Liver (tissue), 9 donors: ENCODE measurements around the gene SERINC5. TPM values are rescaled to one million over a fixed set of nuclear protein-coding genes. Genes with fewer than 3 reads are reported as not detected.
"Not testable (repeated sequence)": the region's sequence is repeated elsewhere in the genome, so short reads cannot be mapped to it uniquely, and the experiment has no call there.

Experiments used
- DNase-seq: peaks from one replicate; pipeline ENCODE4 v3.0.0-alpha.2; 2017; ENCODE audit warnings: low spot score
- H3K27ac ChIP-seq, 2 donors: one replicate each; pipeline ENCODE4 v1.7.0; 2013; ENCODE audit warnings: inconsistent platforms in 2 of 2, low read length in 2 of 2, control low read depth in 1 of 2, low read depth in 1 of 2, mild to moderate bottlenecking in 1 of 2
- H3K27me3 ChIP-seq, 4 donors: one replicate each; pipeline versions ENCODE4 v1.6.1 to v1.7.0; 2013; ENCODE audit warnings: low read length in 3 of 4, inconsistent platforms in 1 of 4, mild to moderate bottlenecking in 1 of 4, moderate library complexity in 1 of 4; ENCODE audit not compliant: control insufficient read depth in 4 of 4, insufficient read depth in 4 of 4
- H3K36me3 ChIP-seq, 4 donors: one replicate each; pipeline versions ENCODE4 v1.6.1 to v1.7.0; 2013; ENCODE audit warnings: low read length in 3 of 4, mild to moderate bottlenecking in 3 of 4, low read depth in 1 of 4, moderate library complexity in 1 of 4; ENCODE audit not compliant: control insufficient read depth in 4 of 4, insufficient read depth in 3 of 4
- H3K4me1 ChIP-seq, 4 donors: one replicate each; pipeline versions ENCODE4 v1.6.1 to v1.7.0; 2013; ENCODE audit warnings: low read length in 3 of 4, mild to moderate bottlenecking in 3 of 4, moderate library complexity in 1 of 4; ENCODE audit not compliant: control insufficient read depth in 4 of 4, insufficient read depth in 4 of 4
- H3K4me3 ChIP-seq, 3 donors: one replicate each; pipeline versions ENCODE4 v1.6.1 to v1.7.0; 2013; ENCODE audit warnings: low read length in 3 of 3, control low read depth in 1 of 3, low read depth in 1 of 3, mild to moderate bottlenecking in 1 of 3
- H3K9ac ChIP-seq, 2 donors: one replicate each; pipeline ENCODE4 v1.7.0; 2013; ENCODE audit warnings: low read length in 2 of 2, mild to moderate bottlenecking in 2 of 2, moderate library complexity in 2 of 2, control low read depth in 1 of 2, low read depth in 1 of 2
- H3K9me3 ChIP-seq, 4 donors: one replicate each; pipeline versions ENCODE4 v1.6.1 to v1.7.0; 2013; ENCODE audit warnings: low read length in 3 of 4; ENCODE audit not compliant: control insufficient read depth in 4 of 4
- ATF3 ChIP-seq: IDR thresholded peaks from 2 replicates; pipeline ENCODE4 v1.6.1; 2016; ENCODE audit warnings: antibody characterized with exemption
- CTCF ChIP-seq: fragments of 150-350 bp; IDR thresholded peaks from 2 replicates; pipeline ENCODE4 v1.5.1; 2017; ENCODE audit warnings: improper control_type of control experiment, low read depth, low read length; ENCODE audit not compliant: missing input control
- EGR1 ChIP-seq, 2 donors: IDR thresholded peaks; 2 replicates each; pipeline ENCODE4 v1.6.1; 2016 to 2018; ENCODE audit warnings: antibody characterized with exemption in 2 of 2, low read depth in 2 of 2
- FOXA1 ChIP-seq: IDR thresholded peaks from 2 replicates; pipeline ENCODE4 v1.6.1; 2016; ENCODE audit warnings: antibody characterized with exemption
- FOXA2 ChIP-seq: IDR thresholded peaks from 2 replicates; pipeline ENCODE4 v1.6.1; 2016; ENCODE audit warnings: antibody characterized with exemption
- GABPA ChIP-seq, 2 donors: IDR thresholded peaks in 1 of 2; conservative IDR thresholded peaks in 1 of 2; 2 replicates each; pipeline ENCODE4 v1.6.1; 2016; ENCODE audit warnings: antibody characterized with exemption in 2 of 2, mild to moderate bottlenecking in 1 of 2, moderate library complexity in 1 of 2
- HNF4A ChIP-seq, 2 donors: conservative IDR thresholded peaks; 2 replicates each; pipeline ENCODE4 v1.6.1; 2016; ENCODE audit warnings: antibody characterized with exemption in 2 of 2, mild to moderate bottlenecking in 2 of 2
- HNF4G ChIP-seq: IDR thresholded peaks from 2 replicates; pipeline ENCODE4 v1.6.1; 2016; ENCODE audit warnings: antibody characterized with exemption
- JUND ChIP-seq, 2 donors: IDR thresholded peaks; 2 replicates each; pipeline ENCODE4 v1.6.1; 2016; ENCODE audit warnings: antibody characterized with exemption in 2 of 2
- MAX ChIP-seq: IDR thresholded peaks from 2 replicates; pipeline ENCODE4 v1.6.1; 2016; ENCODE audit warnings: antibody characterized with exemption
- NR2F2 ChIP-seq: IDR thresholded peaks from 2 replicates; pipeline ENCODE4 v1.6.1; 2016; ENCODE audit warnings: antibody characterized with exemption
- RAD21 ChIP-seq, 2 donors: IDR thresholded peaks; 2 replicates each; pipeline ENCODE4 v1.6.1; 2016; ENCODE audit warnings: antibody characterized with exemption in 2 of 2, mild to moderate bottlenecking in 2 of 2
- REST ChIP-seq: IDR thresholded peaks from 2 replicates; pipeline ENCODE4 v1.6.1; 2016; ENCODE audit warnings: antibody characterized with exemption, mild to moderate bottlenecking
- RXRA ChIP-seq, 2 donors: IDR thresholded peaks; 2 replicates each; pipeline ENCODE4 v1.6.1; 2017 to 2018; ENCODE audit warnings: antibody characterized with exemption in 2 of 2, mild to moderate bottlenecking in 1 of 2
- SP1 ChIP-seq: IDR thresholded peaks from 2 replicates; pipeline ENCODE4 v1.6.1; 2018; ENCODE audit warnings: antibody characterized with exemption, mild to moderate bottlenecking
- TAF1 ChIP-seq: conservative IDR thresholded peaks from 2 replicates; pipeline ENCODE4 v1.6.1; 2016; ENCODE audit warnings: antibody characterized with exemption, mild to moderate bottlenecking
- YY1 ChIP-seq: IDR thresholded peaks from 2 replicates; pipeline ENCODE4 v1.6.1; 2016; ENCODE audit warnings: antibody characterized with exemption, mild to moderate bottlenecking
- ZBTB33 ChIP-seq: IDR thresholded peaks from 2 replicates; pipeline ENCODE4 v1.6.1; 2016; ENCODE audit warnings: antibody characterized with exemption
- WGBS: extraction: QIAGEN DNeasy Blood & Tissue Kit; methylation state at CpG from one replicate; pipeline ENCODE4 v1.1.7; 2013; 5-methylcytosine and 5-hydroxymethylcytosine counted together
- polyA plus RNA-seq, 2 donors: library from polyadenylated mRNA; stranded (reverse) in 1 of 2; unstranded in 1 of 2; fragments of 200-250 nt in 1 of 2; fragments of >200 nt in 1 of 2; fragmentation: Nextera tagmentation in 1 of 2; extraction: Ambion mirVana in 1 of 2; gene quantifications; one replicate each; pipeline versions ENCODE4 v1.2.1 to v1.2.3, GENCODE V29; 2013 to 2015
- total RNA-seq, 2 donors: library from RNA; depleted of rRNA; stranded (reverse); fragments of >200 nt; gene quantifications; one replicate each; pipeline ENCODE4 v1.2.3, GENCODE V29; 2014
- donor health status: healthy.
- donor health status: healthy.
- donor health status: healthy.
- donor health status: healthy.
- donor health status: healthy.

Gene SERINC5
- total RNA-seq: 10 to 100 TPM; 37.4 to 82.3 TPM
- polyA plus RNA-seq: 10 to 100 TPM; 22.2 to 26.6 TPM

DNA sequence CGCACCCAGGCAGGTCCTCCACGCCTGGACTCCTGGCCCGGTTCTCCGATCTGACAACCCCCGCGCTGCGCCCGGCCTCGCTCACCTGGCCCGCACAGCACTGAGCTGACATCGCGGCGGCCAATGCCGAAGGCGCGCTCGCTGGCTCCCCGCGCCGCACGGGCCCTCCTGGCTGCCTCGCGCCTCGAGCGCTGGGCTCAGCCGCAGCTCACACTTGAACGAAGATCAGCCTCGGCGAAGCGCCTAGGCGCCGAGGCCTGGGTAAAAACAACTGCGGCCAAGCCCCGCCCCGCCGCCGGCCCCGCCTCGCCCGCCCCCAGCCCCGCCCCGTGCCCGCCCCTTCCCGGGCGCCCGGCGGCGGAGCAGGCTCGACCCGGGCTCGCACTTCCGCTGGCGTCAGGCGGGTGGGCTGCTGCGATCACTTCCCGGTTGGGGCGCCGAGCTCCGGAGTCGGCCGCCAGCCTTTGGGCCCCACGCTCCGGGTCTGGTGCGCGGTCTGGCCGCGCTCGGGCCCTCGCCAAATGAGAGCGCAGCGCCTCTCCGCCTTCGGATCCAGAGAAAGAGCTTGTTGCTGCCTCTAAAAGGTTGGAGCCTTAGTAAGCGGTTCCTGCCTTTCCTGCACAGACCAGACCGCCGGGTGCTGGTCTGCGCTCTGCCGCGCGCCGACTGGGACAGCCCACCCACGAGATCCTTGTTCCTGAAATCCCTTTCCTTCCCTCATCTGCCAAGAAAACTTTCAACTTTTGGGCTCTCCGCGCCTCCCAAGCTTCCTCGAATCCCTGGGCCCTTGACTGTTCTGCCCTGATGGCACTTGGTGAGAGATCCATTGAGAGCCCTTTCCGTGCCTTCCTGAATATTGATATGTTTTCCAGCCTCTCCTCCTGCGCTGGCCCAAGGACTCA lies at the start of gene SERINC5:
SERINC5 (minus strand) TSS at position 238 of the 902 bp plus-strand sequence; CDS start at position 112, 126 bp downstream.
- under 1% methylated on average over 87 of the region's 87 CpGs for WGBS
- peaks cover 6 to 35% (median 30%) of the 10 kb centered on the region in 4 donors for H3K4me1 ChIP-seq
- no peaks in the 10 kb centered on the region for H3K27me3 ChIP-seq
- H3K36me3 ChIP-seq: no peaks in the 10 kb centered on the region
- peak; percentile 92 for DNase-seq
- peak within 1 kb of the TSS; percentile 96 to 98 for H3K9ac ChIP-seq
- H3K9me3 ChIP-seq: no peaks in the 10 kb centered on the region
- H3K27ac ChIP-seq: peak within 1 kb of the TSS; percentile 94 to 97
- peak; percentile 10 for TF ChIP-seq TAF1
- peak; percentile 55 for TF ChIP-seq YY1
- no peak for TF ChIP-seq HNF4A (conservative IDR thresholded peaks at IDR 0.05)
- peak; percentile 6 to 30 for TF ChIP-seq RAD21 (IDR thresholded peaks at IDR 0.05)
- TF ChIP-seq CTCF: no peak
- TF ChIP-seq GABPA (IDR thresholded peaks at IDR 0.05 in 1 of 2, conservative IDR thresholded peaks at IDR 0.05 in 1 of 2): peak in 1 of 2 donors; percentile 71
- peak within 1 kb of the TSS; percentile 69 to 93 (median 82) for H3K4me3 ChIP-seq

GRCh38 chr5:80302636-80303035 lies 46.8 kb upstream of the SERINC5 start:
- Histone ChIP-seq H3K36me3 (no peaks in the 10 kb centered on the region), H3K27ac (no peak overlapping the region), H3K4me1 (no peaks in the 10 kb centered on the region), H3K9me3 (no peaks in the 10 kb centered on the region), H3K27me3 (no peaks in the 10 kb centered on the region), H3K4me3 (no peak overlapping the region), H3K9ac (no peak overlapping the region)
- no peak for DNase-seq
- 93% methylated on average over 11 of the region's 11 CpGs for whole genome bisulfite sequencing
- TF ChIP-seq TAF1 (no peak), YY1 (no peak), EGR1 (IDR thresholded peaks at IDR 0.05; ENCODE audit: low read depth in 2 of 2) (no peak), MAX (no peak), REST (no peak), RXRA (IDR thresholded peaks at IDR 0.05) (no peak), GABPA (IDR thresholded peaks at IDR 0.05 in 1 of 2, conservative IDR thresholded peaks at IDR 0.05 in 1 of 2) (no peak), FOXA2 (no peak), FOXA1 (no peak), JUND (IDR thresholded peaks at IDR 0.05) (no peak), ZBTB33 (no peak), NR2F2 (no peak), HNF4A (conservative IDR thresholded peaks at IDR 0.05) (no peak), CTCF (no peak), ATF3 (no peak), HNF4G (no peak), SP1 (no peak)

- not testable (repeated sequence) for H3K36me3 ChIP-seq, H3K9ac ChIP-seq, H3K27ac ChIP-seq, H3K9me3 ChIP-seq, DNase-seq, H3K27me3 ChIP-seq, H3K4me1 ChIP-seq, H3K4me3 ChIP-seq
- 95% methylated on average over 24 of the region's 34 CpGs for WGBS
Measured at GRCh38 chr5:80301342-80301741, 45.5 kb upstream of the SERINC5 start.
